GM12878 (cell line): ENCODE measurements around the gene PUSL1. TPM values are rescaled to one million over a fixed set of nuclear protein-coding genes. Genes with fewer than 3 reads are reported as not detected.

Experiments used
- BHLHE40 ChIP-seq, 2 experiments: fragments of 450-650 bp in 1 of 2; IDR thresholded peaks; 2 replicates each; pipeline ENCODE4 v1.6.1; 2011 to 2017; ENCODE audit warnings: low read depth in 2 of 2, borderline replicate concordance in 1 of 2, improper control_type of control experiment in 1 of 2, low read length in 1 of 2, mild to moderate bottlenecking in 1 of 2
- BRCA1 ChIP-seq: IDR thresholded peaks from 2 replicates; pipeline ENCODE4 v1.6.1; 2011; ENCODE audit warnings: low read depth, low read length, improper control_type of control experiment
- CHD2 ChIP-seq: IDR thresholded peaks from 2 replicates; pipeline ENCODE4 v1.6.1; 2011; ENCODE audit warnings: low read depth, low read length, improper control_type of control experiment, borderline replicate concordance
- EED ChIP-seq: sonication (generic); IDR thresholded peaks from 2 replicates; pipeline ENCODE4 v1.6.1; 2016; ENCODE audit warnings: antibody characterized with exemption, low read depth
- EP300 ChIP-seq, 2 experiments: fragments of 150-350 bp in 1 of 2; IDR thresholded peaks; 2 replicates each; pipeline ENCODE4 v1.6.1; 2011 to 2012; ENCODE audit warnings: low read depth in 2 of 2, low read length in 2 of 2, borderline replicate concordance in 1 of 2, improper control_type of control experiment in 1 of 2, inconsistent platforms in 1 of 2; ENCODE audit not compliant: control insufficient read depth in 1 of 2
- ETV6 ChIP-seq, 2 experiments: fragments of 450-650 bp in 1 of 2; IDR thresholded peaks in 1 of 2; conservative IDR thresholded peaks in 1 of 2; 2 replicates each; pipeline ENCODE4 v1.6.1; 2014; ENCODE audit warnings: antibody characterized with exemption in 1 of 2, borderline replicate concordance in 1 of 2, low read depth in 1 of 2, mild to moderate bottlenecking in 1 of 2, moderate library complexity in 1 of 2
- EZH2 ChIP-seq: IDR thresholded peaks from 2 replicates; pipeline ENCODE4 v1.6.1; 2012; ENCODE audit warnings: low read depth, mild to moderate bottlenecking, control low read depth, inconsistent platforms, low read length, borderline replicate concordance; ENCODE audit not compliant: control insufficient read depth
- FOXK2 ChIP-seq: fragments of 450-650 bp; IDR thresholded peaks from 2 replicates; pipeline ENCODE4 v1.6.1; 2017; ENCODE audit warnings: mild to moderate bottlenecking, moderate library complexity
- FOXM1 ChIP-seq: IDR thresholded peaks from 2 replicates; pipeline ENCODE4 v1.6.1; 2012; ENCODE audit warnings: low read depth, mild to moderate bottlenecking, inconsistent platforms, low read length, moderate library complexity
- GABPA ChIP-seq: IDR thresholded peaks from 2 replicates; pipeline ENCODE4 v1.6.1; 2014; ENCODE audit warnings: antibody characterized with exemption, low read depth, mild to moderate bottlenecking, inconsistent platforms
- JUND ChIP-seq: IDR thresholded peaks from 2 replicates; pipeline ENCODE4 v1.6.1; 2012; ENCODE audit warnings: low read depth, mild to moderate bottlenecking, low read length, improper control_type of control experiment, moderate library complexity
- MTA2 ChIP-seq: fragments of 450-650 bp; IDR thresholded peaks from 2 replicates; pipeline ENCODE4 v1.6.1; 2016; ENCODE audit warnings: low read depth, mild to moderate bottlenecking, moderate library complexity
- MYC ChIP-seq: IDR thresholded peaks from 2 replicates; pipeline ENCODE4 v1.6.1; 2011; ENCODE audit warnings: mild to moderate bottlenecking, low read length, moderate library complexity, inconsistent platforms; ENCODE audit not compliant: insufficient read depth, insufficient replicate concordance, insufficient read length, severe bottlenecking
- NR2C1 ChIP-seq: fragments of 450-650 bp; IDR thresholded peaks from 2 replicates; pipeline ENCODE4 v1.6.1; 2017; ENCODE audit warnings: antibody characterized with exemption, mild to moderate bottlenecking, moderate library complexity
- NR2C2 ChIP-seq: IDR thresholded peaks from 2 replicates; pipeline ENCODE4 v1.6.1; 2011; ENCODE audit warnings: borderline replicate concordance, low read depth; ENCODE audit not compliant: control insufficient read depth, insufficient read length
- PAX5 ChIP-seq: IDR thresholded peaks from 2 replicates; pipeline ENCODE4 v1.6.1; 2011; ENCODE audit warnings: low read depth, low read length, borderline replicate concordance
- RBBP5 ChIP-seq: fragments of 200-600 bp; sonication (generic); conservative IDR thresholded peaks from 2 replicates; pipeline ENCODE4 v1.6.1; 2016
- RCOR1 ChIP-seq: conservative IDR thresholded peaks from 2 replicates; pipeline ENCODE4 v1.6.1; 2012; ENCODE audit warnings: low read depth, low read length, improper control_type of control experiment
- RUNX3 ChIP-seq: IDR thresholded peaks from 2 replicates; pipeline ENCODE4 v1.6.1; 2012; ENCODE audit warnings: low read length, inconsistent platforms
- SIX5 ChIP-seq: IDR thresholded peaks from 2 replicates; pipeline ENCODE4 v1.6.1; 2011; ENCODE audit warnings: mild to moderate bottlenecking, low read depth, low read length, moderate library complexity; ENCODE audit not compliant: severe bottlenecking
- SP1 ChIP-seq: IDR thresholded peaks from one replicate; pipeline ENCODE4 v1.6.1; 2011; ENCODE audit warnings: low read depth, low read length
- TAF1 ChIP-seq: IDR thresholded peaks from 2 replicates; pipeline ENCODE4 v1.6.1; 2011; ENCODE audit warnings: mild to moderate bottlenecking, low read depth, low read length, borderline replicate concordance
- USF2 ChIP-seq: IDR thresholded peaks from 2 replicates; pipeline ENCODE4 v1.6.1; 2011; ENCODE audit warnings: low read depth, low read length, improper control_type of control experiment, borderline replicate concordance
- ZNF207 ChIP-seq: fragments of 450-650 bp; IDR thresholded peaks from 2 replicates; pipeline ENCODE4 v1.6.1; 2014; ENCODE audit warnings: antibody characterized with exemption, mild to moderate bottlenecking, borderline replicate concordance
- ZNF274 ChIP-seq: IDR thresholded peaks from one replicate; pipeline ENCODE4 v1.8.0; 2011; ENCODE audit not compliant: insufficient read length, insufficient read depth
- polyA plus RNA-seq, 11 experiments: library from polyadenylated mRNA; depleted of rRNA in 4 of 11; unstranded in 6 of 11; stranded (reverse) in 5 of 11; fragments of >200 nt; fragmentation: Nextera tagmentation in 4 of 11; fragmentation: Illumina TruSeq in 1 of 11; extraction: Ambion mirVana in 4 of 11; extraction: Trizol in 1 of 11; gene quantifications; 1 replicate in 1 of 11; 2 replicates in 10 of 11; pipeline versions ENCODE4 v1.2.1 to v1.2.3, GENCODE V29; 2011 to 2016; ENCODE audit warnings: inconsistent platforms in 2 of 11, missing spikeins in 2 of 11, low read depth in 1 of 11
- total RNA-seq, 4 experiments: library from RNA; depleted of rRNA in 3 of 4; stranded (reverse); fragments of >200 nt in 3 of 4; fragmentation: Illumina TruSeq in 1 of 4; extraction: Trizol in 1 of 4; gene quantifications; 2 replicates each; pipeline versions ENCODE4 v1.2.1 to v1.2.3, GENCODE V29; 2013 to 2021
- TF ChIP-seq, protein P1 (sequence below): fragments of 450-650 bp; formaldehyde crosslinking; IDR thresholded peaks from 2 replicates; pipeline ENCODE4 v1.4.0; 2020; ENCODE audit warnings: mild to moderate bottlenecking, moderate library complexity

The PUSL1 gene
- total and polyA plus RNA-seq, 10 of the 15 experiments (the other 5 are each of a cell fraction or from before 2014, with no cell fraction given), result 0.16 to 28.4 (median 15.1) TPM

DNA sequence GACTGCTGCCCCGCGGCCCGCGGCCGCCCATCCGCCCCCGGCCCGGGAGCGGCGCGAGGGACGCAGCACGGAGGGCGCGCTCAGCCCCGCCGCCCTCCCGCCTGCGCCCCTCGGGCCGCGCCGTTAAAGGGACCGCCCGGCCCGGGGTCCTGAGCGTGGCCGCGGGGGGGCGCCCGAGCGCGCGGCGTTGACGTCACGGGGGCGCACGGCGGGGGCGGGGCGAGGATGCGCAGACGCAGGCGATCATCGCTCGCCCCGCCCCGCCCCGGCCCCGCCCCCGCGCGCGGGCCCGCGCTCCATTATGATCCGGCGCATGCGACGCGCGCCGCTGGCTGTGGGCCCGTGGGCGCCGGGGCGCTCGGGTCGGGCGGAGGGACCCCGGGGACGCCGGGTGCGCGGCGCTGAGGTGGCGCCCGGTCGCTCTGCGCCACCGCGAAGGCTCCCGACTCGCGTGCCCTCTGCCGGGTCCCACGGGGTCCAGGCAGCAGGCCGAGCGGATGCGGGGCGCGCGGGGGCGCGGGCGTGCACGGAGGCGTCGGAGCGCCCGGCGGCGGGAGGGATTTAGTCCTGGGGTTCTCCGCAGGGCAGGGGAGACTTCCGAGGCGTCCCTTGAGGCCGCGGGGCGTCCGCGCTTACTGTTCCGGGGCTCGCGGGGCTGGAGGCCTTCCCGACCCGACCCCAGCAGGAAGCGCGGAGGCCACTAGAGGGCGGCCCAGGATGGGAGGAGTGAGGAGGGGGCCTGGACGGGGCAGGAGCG, 41.0 kb downstream of the PUSL1 start, which contains the start of gene DVL1 (continued):
- TF ChIP-seq JUND (no peak), BRCA1 (no peak), NR2C1 (peak; percentile 35; the same call in 1 of the 2 replicates), NR2C2 (no peak), CHD2 (no peak), RUNX3 (no peak), FOXM1 (no peak), FOXK2 (no peak), BHLHE40 (IDR thresholded peaks at IDR 0.05; ENCODE audit: borderline replicate concordance in 1 of 2, low read depth in 2 of 2, low read length in 1 of 2) (peak; percentile 59 to 89; a peak in 3 of 4 replicates), GABPA (no peak), RCOR1 (no peak), RBBP5 (no peak), PAX5 (no peak), ETV6 (conservative IDR thresholded peaks at IDR 0.05 in 1 of 2, IDR thresholded peaks at IDR 0.05 in 1 of 2; ENCODE audit: borderline replicate concordance in 1 of 2, low read depth in 1 of 2) (no peak), EZH2 (no peak), EED (no peak), EP300 (IDR thresholded peaks at IDR 0.05; ENCODE audit: borderline replicate concordance in 1 of 2, control insufficient read depth in 1 of 2, low read depth in 2 of 2, low read length in 2 of 2) (no peak), MYC (peak; percentile 53), USF2 (no peak), MTA2 (no peak), TAF1 (no peak), SIX5 (no peak), ZNF207 (peak; percentile 59; the same call in 1 of the 2 replicates), SP1 (no peak), ZNF274 (no peak)
- TF ChIP-seq, protein P1, sequence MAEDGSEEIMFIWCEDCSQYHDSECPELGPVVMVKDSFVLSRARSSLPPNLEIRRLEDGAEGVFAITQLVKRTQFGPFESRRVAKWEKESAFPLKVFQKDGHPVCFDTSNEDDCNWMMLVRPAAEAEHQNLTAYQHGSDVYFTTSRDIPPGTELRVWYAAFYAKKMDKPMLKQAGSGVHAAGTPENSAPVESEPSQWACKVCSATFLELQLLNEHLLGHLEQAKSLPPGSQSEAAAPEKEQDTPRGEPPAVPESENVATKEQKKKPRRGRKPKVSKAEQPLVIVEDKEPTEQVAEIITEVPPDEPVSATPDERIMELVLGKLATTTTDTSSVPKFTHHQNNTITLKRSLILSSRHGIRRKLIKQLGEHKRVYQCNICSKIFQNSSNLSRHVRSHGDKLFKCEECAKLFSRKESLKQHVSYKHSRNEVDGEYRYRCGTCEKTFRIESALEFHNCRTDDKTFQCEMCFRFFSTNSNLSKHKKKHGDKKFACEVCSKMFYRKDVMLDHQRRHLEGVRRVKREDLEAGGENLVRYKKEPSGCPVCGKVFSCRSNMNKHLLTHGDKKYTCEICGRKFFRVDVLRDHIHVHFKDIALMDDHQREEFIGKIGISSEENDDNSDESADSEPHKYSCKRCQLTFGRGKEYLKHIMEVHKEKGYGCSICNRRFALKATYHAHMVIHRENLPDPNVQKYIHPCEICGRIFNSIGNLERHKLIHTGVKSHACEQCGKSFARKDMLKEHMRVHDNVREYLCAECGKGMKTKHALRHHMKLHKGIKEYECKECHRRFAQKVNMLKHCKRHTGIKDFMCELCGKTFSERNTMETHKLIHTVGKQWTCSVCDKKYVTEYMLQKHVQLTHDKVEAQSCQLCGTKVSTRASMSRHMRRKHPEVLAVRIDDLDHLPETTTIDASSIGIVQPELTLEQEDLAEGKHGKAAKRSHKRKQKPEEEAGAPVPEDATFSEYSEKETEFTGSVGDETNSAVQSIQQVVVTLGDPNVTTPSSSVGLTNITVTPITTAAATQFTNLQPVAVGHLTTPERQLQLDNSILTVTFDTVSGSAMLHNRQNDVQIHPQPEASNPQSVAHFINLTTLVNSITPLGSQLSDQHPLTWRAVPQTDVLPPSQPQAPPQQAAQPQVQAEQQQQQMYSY, result no peak
